Measurements from ENCODE around the gene RASSF3.

DNA sequence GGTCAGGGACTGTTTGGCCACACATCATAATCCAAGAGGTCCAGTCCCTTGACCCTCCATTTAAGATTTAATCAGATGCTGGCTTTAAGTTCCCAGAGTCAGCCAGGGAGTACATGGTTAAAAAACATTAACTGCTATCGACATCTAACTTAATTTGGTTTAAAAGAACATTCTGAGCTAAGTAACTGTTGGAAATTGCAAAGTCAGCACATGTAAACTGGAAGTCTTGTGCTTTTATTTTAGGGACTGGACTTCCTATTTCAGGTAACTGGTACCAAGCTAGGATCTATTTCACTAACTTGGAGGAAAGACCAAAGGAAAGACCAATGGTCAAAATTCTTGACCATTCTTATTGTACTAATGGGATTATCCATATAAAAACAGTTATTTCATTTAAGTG lies 108.4 kb downstream of the RASSF3 start:
- TF ChIP-seq, protein P1, sequence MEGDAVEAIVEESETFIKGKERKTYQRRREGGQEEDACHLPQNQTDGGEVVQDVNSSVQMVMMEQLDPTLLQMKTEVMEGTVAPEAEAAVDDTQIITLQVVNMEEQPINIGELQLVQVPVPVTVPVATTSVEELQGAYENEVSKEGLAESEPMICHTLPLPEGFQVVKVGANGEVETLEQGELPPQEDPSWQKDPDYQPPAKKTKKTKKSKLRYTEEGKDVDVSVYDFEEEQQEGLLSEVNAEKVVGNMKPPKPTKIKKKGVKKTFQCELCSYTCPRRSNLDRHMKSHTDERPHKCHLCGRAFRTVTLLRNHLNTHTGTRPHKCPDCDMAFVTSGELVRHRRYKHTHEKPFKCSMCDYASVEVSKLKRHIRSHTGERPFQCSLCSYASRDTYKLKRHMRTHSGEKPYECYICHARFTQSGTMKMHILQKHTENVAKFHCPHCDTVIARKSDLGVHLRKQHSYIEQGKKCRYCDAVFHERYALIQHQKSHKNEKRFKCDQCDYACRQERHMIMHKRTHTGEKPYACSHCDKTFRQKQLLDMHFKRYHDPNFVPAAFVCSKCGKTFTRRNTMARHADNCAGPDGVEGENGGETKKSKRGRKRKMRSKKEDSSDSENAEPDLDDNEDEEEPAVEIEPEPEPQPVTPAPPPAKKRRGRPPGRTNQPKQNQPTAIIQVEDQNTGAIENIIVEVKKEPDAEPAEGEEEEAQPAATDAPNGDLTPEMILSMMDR (IDR thresholded peaks at IDR 0.05): no peak
- TF ChIP-seq POLR2A (IDR thresholded peaks at IDR 0.05) (no peak), POLR2AphosphoS5 (IDR thresholded peaks at IDR 0.05) (no peak), EP300 (IDR thresholded peaks at IDR 0.05) (no peak)
